ENCODE data around the gene MAGEH1.

The MAGEH1 gene

GRCh38 chrX:55490974-55491373, 39.0 kb downstream of the MAGEH1 start:
- no peak for DNase-seq

Data from right forelimb (tissue), 1 donor.